ENCODE measurements around the gene SPRYD3.
A peak's percentile ranks its signal among the peaks of the same experiment; 100 is the strongest.

SPRYD3 gene

GRCh38 chr12:53100466-53101151, 21.4 kb upstream of the SPRYD3 start:
- DNase-seq (ENCODE audit: insufficient read length, low spot score): peak; percentile 3
- no peak for FAIRE-seq
- TF ChIP-seq CTCF (IDR thresholded peaks at IDR 0.05; ENCODE audit: insufficient read depth, missing control alignments): no peak

GRCh38 chr12:53099071-53099882, 20.1 kb upstream of the SPRYD3 start:
- no peak for FAIRE-seq
- DNase-seq (ENCODE audit: insufficient read length, low spot score): peak; percentile 82
- TF ChIP-seq CTCF (IDR thresholded peaks at IDR 0.05; ENCODE audit: insufficient read depth, missing control alignments): peak; percentile 90

- peak; percentile 6 for DNase-seq (ENCODE audit: insufficient read length, low spot score)
- no peak for TF ChIP-seq CTCF (IDR thresholded peaks at IDR 0.05; ENCODE audit: insufficient read depth, missing control alignments)
- no peak for FAIRE-seq
Measured at GRCh38 chr12:53098354-53098981, 19.3 kb upstream of the SPRYD3 start.

GRCh38 chr12:53097564-53098353, 18.6 kb upstream of the SPRYD3 start, which contains the start of gene IGFBP6:
Gene IGFBP6 (plus strand): TSS chr12:53097667. CDS start chr12:53097718, 51 bp downstream.
- no peak for FAIRE-seq
- DNase-seq (ENCODE audit: insufficient read length, low spot score): peak; percentile 32
- no peak for TF ChIP-seq CTCF (IDR thresholded peaks at IDR 0.05; ENCODE audit: insufficient read depth, missing control alignments)

GRCh38 chr12:53097207-53097563, 18.0 kb upstream of the SPRYD3 start:
- DNase-seq (ENCODE audit: insufficient read length, low spot score): peak; percentile 6
- no peak for TF ChIP-seq CTCF (IDR thresholded peaks at IDR 0.05; ENCODE audit: insufficient read depth, missing control alignments)
- no peak for FAIRE-seq

- TF ChIP-seq CTCF (IDR thresholded peaks at IDR 0.05; ENCODE audit: insufficient read depth, missing control alignments): no peak
- no peak for FAIRE-seq
- DNase-seq (ENCODE audit: insufficient read length, low spot score): peak; percentile 5
Measured at GRCh38 chr12:53096759-53097158, 17.6 kb upstream of the SPRYD3 start.
